CD14-positive monocyte (primary cell): Measurements from ENCODE around the gene AFF2. TPM values are rescaled to one million over a fixed set of nuclear protein-coding genes. Genes with fewer than 3 reads are reported as not detected.

Source experiments
- DNase-seq, 3 donors: peaks; one replicate each; pipeline ENCODE4 v3.0.0-alpha.2; 2011 to 2022
- H2AFZ ChIP-seq: 2 replicates; pipeline ENCODE4 v1.6.0; 2012; ENCODE audit warnings: mild to moderate bottlenecking, low read depth, low read length, inconsistent platforms; ENCODE audit not compliant: insufficient read depth, poor library complexity, severe bottlenecking
- H3K27ac ChIP-seq, 2 donors: 1 replicate in 1 of 2; 2 replicates in 1 of 2; pipeline ENCODE4 v1.5.1; 2012 to 2013; ENCODE audit warnings: low read length in 2 of 2, control low read depth in 1 of 2, inconsistent platforms in 1 of 2, low read depth in 1 of 2, mild to moderate bottlenecking in 1 of 2
- H3K27me3 ChIP-seq, 2 donors: one replicate each; pipeline versions ENCODE4 v1.6.0 to v1.6.1; 2011 to 2013; ENCODE audit warnings: low read length in 2 of 2; ENCODE audit not compliant: control insufficient read depth in 2 of 2, insufficient read depth in 2 of 2
- H3K36me3 ChIP-seq, 2 donors: replicated peaks in 1 of 2; 1 replicate in 1 of 2; 2 replicates in 1 of 2; pipeline versions ENCODE4 v1.5.1 to v1.6.1; 2012 to 2013; ENCODE audit warnings: low read length in 2 of 2, control low read depth in 1 of 2, inconsistent platforms in 1 of 2, mild to moderate bottlenecking in 1 of 2; ENCODE audit not compliant: insufficient read depth in 2 of 2, control insufficient read depth in 1 of 2
- H3K4me1 ChIP-seq, 2 donors: 1 replicate in 1 of 2; 2 replicates in 1 of 2; pipeline versions ENCODE4 v1.5.1 to v1.6.1; 2012 to 2013; ENCODE audit warnings: low read length in 2 of 2, control low read depth in 1 of 2, inconsistent platforms in 1 of 2, mild to moderate bottlenecking in 1 of 2, moderate library complexity in 1 of 2; ENCODE audit not compliant: insufficient read depth in 2 of 2, control insufficient read depth in 1 of 2
- H3K4me2 ChIP-seq: replicated peaks from 2 replicates; pipeline ENCODE3; 2012; ENCODE audit warnings: low read length, moderate library complexity, mild to moderate bottlenecking; ENCODE audit not compliant: poor library complexity, severe bottlenecking; ENCODE audit errors: extremely low read depth
- H3K4me3 ChIP-seq, 3 experiments: fragments of 200-600 bp in 1 of 3; sonication (generic) in 1 of 3; replicated peaks in 1 of 3; 1 replicate in 2 of 3; 2 replicates in 1 of 3; pipeline ENCODE4 v1.5.1; 2011 to 2013; ENCODE audit warnings: low read length in 3 of 3, mild to moderate bottlenecking in 3 of 3, control low read depth in 2 of 3, low read depth in 2 of 3, inconsistent platforms in 1 of 3, moderate library complexity in 1 of 3
- H3K79me2 ChIP-seq: 2 replicates; pipeline ENCODE4 v1.6.0; 2012; ENCODE audit warnings: mild to moderate bottlenecking, control low read depth, inconsistent platforms, low read length, moderate library complexity; ENCODE audit not compliant: insufficient read depth
- H3K9ac ChIP-seq: 2 replicates; pipeline ENCODE4 v1.6.0; 2017; ENCODE audit warnings: low read length, mild to moderate bottlenecking; ENCODE audit not compliant: insufficient read depth, poor library complexity, severe bottlenecking
- H3K9me3 ChIP-seq, 2 donors: replicated peaks in 1 of 2; 1 replicate in 1 of 2; 2 replicates in 1 of 2; pipeline versions ENCODE4 v1.5.1 to v1.6.1; 2012 to 2013; ENCODE audit warnings: low read length in 2 of 2, control low read depth in 1 of 2; ENCODE audit not compliant: control insufficient read depth in 1 of 2, insufficient read depth in 1 of 2
- H4K20me1 ChIP-seq: 2 replicates; pipeline ENCODE4 v1.6.0; 2012; ENCODE audit warnings: mild to moderate bottlenecking, low read length, control low read depth, moderate library complexity; ENCODE audit not compliant: insufficient read depth
- H3K27ac Mint-ChIP-seq, 7 donors: one replicate each; pipeline ENCODE4 v1.8.0; 2020; ENCODE audit warnings: mild to moderate bottlenecking in 7 of 7, mixed read lengths in 7 of 7, moderate library complexity in 6 of 7, inconsistent platforms in 2 of 7
- H3K27me3 Mint-ChIP-seq, 3 donors: one replicate each; pipeline ENCODE4 v1.8.0; 2021 to 2022; ENCODE audit warnings: low read depth in 3 of 3, mild to moderate bottlenecking in 3 of 3, mixed read lengths in 3 of 3, moderate library complexity in 3 of 3, inconsistent platforms in 1 of 3
- H3K36me3 Mint-ChIP-seq, 2 donors: one replicate each; pipeline ENCODE4 v1.8.0; 2020; ENCODE audit warnings: mixed read lengths in 2 of 2, inconsistent platforms in 1 of 2, mild to moderate bottlenecking in 1 of 2
- H3K4me1 Mint-ChIP-seq: one replicate; pipeline ENCODE4 v1.8.0; 2020; ENCODE audit warnings: mild to moderate bottlenecking, mixed read lengths
- H3K4me3 Mint-ChIP-seq, 2 donors: one replicate each; pipeline ENCODE4 v1.8.0; 2020; ENCODE audit warnings: mild to moderate bottlenecking in 2 of 2, mixed read lengths in 2 of 2, moderate library complexity in 1 of 2
- H3K9me3 Mint-ChIP-seq, 7 donors: one replicate each; pipeline ENCODE4 v1.8.0; 2020 to 2022; ENCODE audit warnings: mixed read lengths in 7 of 7, mild to moderate bottlenecking in 6 of 7, moderate library complexity in 6 of 7, inconsistent platforms in 2 of 7
- WGBS: methylation state at CpG from one replicate; pipeline ENCODE4 v1.1.5; 2013; ENCODE audit warnings: missing lambda C conversion rate; ENCODE audit not compliant: insufficient coverage; 5-methylcytosine and 5-hydroxymethylcytosine counted together
- intact Hi-C, 2 donors: fragments of 100-400 bp; cut with micrococcal nuclease; formaldehyde crosslinking; loops; one replicate each; pipeline versions ENCODE4 v1.15.0 to v1.15.1; 2023
- polyA plus RNA-seq, 3 donors: library from polyadenylated mRNA; depleted of rRNA in 1 of 3; unstranded in 2 of 3; stranded (reverse) in 1 of 3; fragments of 300-500 nt in 2 of 3; fragments of >200 nt in 1 of 3; fragmentation: Illumina TruSeq in 2 of 3; gene quantifications; 1 replicate in 2 of 3; 2 replicates in 1 of 3; pipeline ENCODE4 v1.2.3, GENCODE V29; 2012 to 2021
- TF ChIP-seq, protein P1 (sequence below): fragments of 200-600 bp; IDR thresholded peaks from one replicate; pipeline ENCODE4 v1.8.0; 2022; ENCODE audit warnings: antibody characterized with exemption, mild to moderate bottlenecking

The AFF2 gene
- polyA plus RNA-seq, 3 donors, result 0.07 to 1.1 (median 0.70) TPM

GRCh38 chrX:148940411-148940996 lies 440.1 kb downstream of the AFF2 start:
- H2AFZ ChIP-seq, result no peak overlapping the region
- no peak overlapping the region for H3K27ac ChIP-seq
- H3K27me3 Mint-ChIP-seq, result peaks cover 0 to 2% (median 0%) of the 10 kb centered on the region in 3 donors
- no CpG with 5 or more reads among the region's 1 CpG for WGBS
- no peak overlapping the region for H3K4me3 ChIP-seq
- peak in 1 of 3 donors; percentile 14 for DNase-seq
- H3K9ac ChIP-seq, result no peak overlapping the region
- H3K4me1 ChIP-seq, result peaks cover 0 to under 1% of the 10 kb centered on the region in 2 donors
- no peaks in the 10 kb centered on the region for H3K27me3 ChIP-seq
- no peaks in the 10 kb centered on the region for H3K36me3 Mint-ChIP-seq
- H4K20me1 ChIP-seq, result no peaks in the 10 kb centered on the region
- H3K27ac Mint-ChIP-seq, result no peak overlapping the region
- H3K9me3 Mint-ChIP-seq, result peaks cover 0 to 2% (median 0%) of the 10 kb centered on the region in 7 donors
- peaks cover 8% of the 10 kb centered on the region for H3K4me1 Mint-ChIP-seq
- no peaks in the 10 kb centered on the region for H3K79me2 ChIP-seq
- intact Hi-C loops, result no loop called here
- H3K9me3 ChIP-seq, result no peaks in the 10 kb centered on the region
- H3K36me3 ChIP-seq, result no peaks in the 10 kb centered on the region
- H3K4me2 ChIP-seq, result no peak overlapping the region
- H3K4me3 Mint-ChIP-seq, result no peak overlapping the region
- TF ChIP-seq, protein P1, sequence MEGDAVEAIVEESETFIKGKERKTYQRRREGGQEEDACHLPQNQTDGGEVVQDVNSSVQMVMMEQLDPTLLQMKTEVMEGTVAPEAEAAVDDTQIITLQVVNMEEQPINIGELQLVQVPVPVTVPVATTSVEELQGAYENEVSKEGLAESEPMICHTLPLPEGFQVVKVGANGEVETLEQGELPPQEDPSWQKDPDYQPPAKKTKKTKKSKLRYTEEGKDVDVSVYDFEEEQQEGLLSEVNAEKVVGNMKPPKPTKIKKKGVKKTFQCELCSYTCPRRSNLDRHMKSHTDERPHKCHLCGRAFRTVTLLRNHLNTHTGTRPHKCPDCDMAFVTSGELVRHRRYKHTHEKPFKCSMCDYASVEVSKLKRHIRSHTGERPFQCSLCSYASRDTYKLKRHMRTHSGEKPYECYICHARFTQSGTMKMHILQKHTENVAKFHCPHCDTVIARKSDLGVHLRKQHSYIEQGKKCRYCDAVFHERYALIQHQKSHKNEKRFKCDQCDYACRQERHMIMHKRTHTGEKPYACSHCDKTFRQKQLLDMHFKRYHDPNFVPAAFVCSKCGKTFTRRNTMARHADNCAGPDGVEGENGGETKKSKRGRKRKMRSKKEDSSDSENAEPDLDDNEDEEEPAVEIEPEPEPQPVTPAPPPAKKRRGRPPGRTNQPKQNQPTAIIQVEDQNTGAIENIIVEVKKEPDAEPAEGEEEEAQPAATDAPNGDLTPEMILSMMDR, result no peak

DNA sequence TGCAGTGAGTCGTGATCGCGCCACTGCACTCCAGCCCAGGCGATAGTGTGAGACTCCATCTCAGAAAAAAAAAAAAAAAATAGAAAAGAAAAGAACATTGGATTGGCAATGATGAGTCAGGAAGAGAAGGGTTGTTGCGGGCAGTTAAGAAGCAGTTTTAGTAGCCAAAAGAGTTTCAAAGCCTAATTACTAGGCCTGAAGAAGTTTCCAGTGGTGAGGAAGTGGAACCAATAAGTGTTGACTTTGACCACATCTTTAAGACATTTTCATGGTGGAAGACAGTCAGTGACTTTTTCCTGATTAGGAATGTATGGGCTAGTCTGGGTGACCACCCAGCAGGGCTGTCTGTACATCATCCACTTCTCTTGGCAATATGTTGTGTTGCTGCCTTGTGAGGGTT lies 442.3 kb downstream of the AFF2 start:
- intact Hi-C loops, result no loop called here
- Mint-ChIP-seq H3K4me1 (peaks cover 24% of the 10 kb centered on the region), H3K27ac (peak overlapping the region in 1 of 7 donors; percentile 6), H3K9me3 (peaks cover 0 to 2% (median 0%) of the 10 kb centered on the region in 7 donors), H3K4me3 (no peak overlapping the region), H3K27me3 (peaks cover 0 to 2% (median 0%) of the 10 kb centered on the region in 3 donors), H3K36me3 (no peaks in the 10 kb centered on the region)
- DNase-seq, result no peak
- Histone ChIP-seq H3K36me3 (no peaks in the 10 kb centered on the region), H2AFZ (no peak overlapping the region), H3K27ac (no peak overlapping the region), H3K4me1 (peaks cover 0 to 9% of the 10 kb centered on the region in 2 donors), H3K27me3 (no peaks in the 10 kb centered on the region), H3K4me2 (no peak overlapping the region), H3K79me2 (no peaks in the 10 kb centered on the region), H3K4me3 (no peak overlapping the region), H4K20me1 (no peaks in the 10 kb centered on the region), H3K9me3 (no peaks in the 10 kb centered on the region), H3K9ac (no peak overlapping the region)
- WGBS, result no CpG with 5 or more reads among the region's 5 CpGs
- TF ChIP-seq, protein P1, result no peak
